GM23338 (cell line): ENCODE data around the gene PSMD3. TPM values are rescaled to one million over a fixed set of nuclear protein-coding genes. Genes with fewer than 3 reads are reported as not detected.

ENCODE experiments used
- ATAC-seq: fragments of 200-7000 bp; cut with Tn5 transposase; 3 replicates; pipeline ENCODE4 v1.9.1; 2020
- DNase-seq: peaks from one replicate; pipeline ENCODE4 v3.0.0-alpha.2; 2015; ENCODE audit warnings: low spot score
- H2AFZ ChIP-seq: fragments of 200-600 bp; sonication (generic); 2 replicates; pipeline ENCODE4 v1.8.0; 2016; ENCODE audit warnings: antibody characterized with exemption, mild to moderate bottlenecking, moderate library complexity
- H3F3A ChIP-seq: fragments of 200-600 bp; sonication (generic); replicated peaks from 2 replicates; pipeline ENCODE4 v1.8.0; 2017; ENCODE audit warnings: antibody characterized with exemption, mixed run types, low read depth
- H3K27ac ChIP-seq: fragments of 200-600 bp; sonication (generic); 2 replicates; pipeline ENCODE4 v1.6.1; 2016; ENCODE audit warnings: low read depth
- H3K27me3 ChIP-seq: fragments of 200-600 bp; sonication (generic); 2 replicates; pipeline ENCODE4 v1.8.0; 2016; ENCODE audit warnings: mild to moderate bottlenecking, mixed run types, moderate library complexity; ENCODE audit not compliant: insufficient read depth
- H3K36me3 ChIP-seq: fragments of 200-600 bp; sonication (generic); 2 replicates; pipeline ENCODE4 v1.8.0; 2016; ENCODE audit warnings: mild to moderate bottlenecking; ENCODE audit not compliant: insufficient read depth
- H3K4me1 ChIP-seq: fragments of 200-600 bp; sonication (generic); 2 replicates; pipeline ENCODE4 v1.8.0; 2016; ENCODE audit warnings: mild to moderate bottlenecking, moderate library complexity; ENCODE audit not compliant: insufficient read depth
- H3K4me2 ChIP-seq: fragments of 200-600 bp; sonication (generic); 2 replicates; pipeline ENCODE4 v1.7.1; 2017; ENCODE audit warnings: mixed run types
- H3K4me3 ChIP-seq: fragments of 200-600 bp; sonication (generic); 2 replicates; pipeline ENCODE4 v1.6.1; 2016; ENCODE audit warnings: mixed run types
- H3K79me2 ChIP-seq: fragments of 200-600 bp; sonication (generic); replicated peaks from 2 replicates; pipeline ENCODE4 v1.8.0; 2017; ENCODE audit warnings: mild to moderate bottlenecking; ENCODE audit not compliant: insufficient read depth
- H3K9me2 ChIP-seq: fragments of 200-600 bp; sonication (generic); 2 replicates; pipeline ENCODE4 v1.8.0; 2017; ENCODE audit not compliant: insufficient read depth
- H4K20me1 ChIP-seq: fragments of 200-600 bp; sonication (generic); replicated peaks from 2 replicates; pipeline ENCODE4 v1.8.0; 2017; ENCODE audit warnings: mild to moderate bottlenecking; ENCODE audit not compliant: insufficient read depth
- H3K27ac Mint-ChIP-seq: 2 replicates; pipeline ENCODE4 v1.8.0; 2020; ENCODE audit warnings: inconsistent platforms, mild to moderate bottlenecking, moderate library complexity, mixed read lengths
- H3K27me3 Mint-ChIP-seq: 3 replicates; pipeline ENCODE4 v1.8.0; 2022; ENCODE audit warnings: low read depth, mild to moderate bottlenecking, moderate library complexity, mixed read lengths, inconsistent platforms; ENCODE audit not compliant: insufficient read depth, poor library complexity
- H3K36me3 Mint-ChIP-seq: 3 replicates; pipeline ENCODE4 v1.8.0; 2021; ENCODE audit warnings: low read depth, mild to moderate bottlenecking, inconsistent platforms, moderate library complexity, mixed read lengths
- H3K4me1 Mint-ChIP-seq: 3 replicates; pipeline ENCODE4 v1.8.0; 2020; ENCODE audit warnings: mild to moderate bottlenecking, inconsistent platforms, mixed read lengths
- H3K4me3 Mint-ChIP-seq: 3 replicates; pipeline ENCODE4 v1.8.0; 2021; ENCODE audit warnings: moderate library complexity, mild to moderate bottlenecking, inconsistent platforms, mixed read lengths
- H3K9me3 Mint-ChIP-seq: 3 replicates; pipeline ENCODE4 v1.8.0; 2020; ENCODE audit warnings: moderate library complexity, mild to moderate bottlenecking, inconsistent platforms, mixed read lengths
- CREB1 ChIP-seq: fragments of 250-450 bp; sonication (Bioruptor Pico); IDR thresholded peaks from 2 replicates; pipeline ENCODE4 v1.5.0; 2020; ENCODE audit warnings: low read depth, mild to moderate bottlenecking, moderate library complexity
- EZH2 ChIP-seq: fragments of 200-600 bp; sonication (generic); IDR thresholded peaks from one replicate; pipeline ENCODE4 v1.8.0; 2017; ENCODE audit warnings: antibody characterized with exemption, mild to moderate bottlenecking, low read depth; ENCODE audit not compliant: unreplicated experiment
- EZH2phosphoT487 ChIP-seq: fragments of 200-600 bp; sonication (generic); IDR thresholded peaks from one replicate; pipeline ENCODE4 v1.8.1; 2018; ENCODE audit warnings: antibody characterized with exemption; ENCODE audit not compliant: unreplicated experiment
- JUNB ChIP-seq: IDR thresholded peaks from one replicate; pipeline ENCODE4 v1.6.1; 2016; ENCODE audit warnings: antibody characterized with exemption; ENCODE audit not compliant: unreplicated experiment
- NANOG ChIP-seq: IDR thresholded peaks from 2 replicates; pipeline ENCODE4 v1.6.1; 2016; ENCODE audit warnings: antibody characterized with exemption, borderline replicate concordance
- POLR2AphosphoS5 ChIP-seq: IDR thresholded peaks from 2 replicates; pipeline ENCODE4 v1.6.1; 2016; ENCODE audit warnings: antibody characterized with exemption, low read depth
- STAT1 ChIP-seq: IDR thresholded peaks from one replicate; pipeline ENCODE4 v1.6.1; 2016; ENCODE audit warnings: antibody characterized with exemption; ENCODE audit not compliant: unreplicated experiment
- ZNF114 ChIP-seq: fragments of 250-450 bp; sonication (Bioruptor Pico); IDR thresholded peaks from 2 replicates; pipeline ENCODE4 v1.5.0; 2020; ENCODE audit warnings: mild to moderate bottlenecking, moderate library complexity
- ZNF331 ChIP-seq: fragments of 250-450 bp; sonication (Bioruptor Pico); IDR thresholded peaks from 2 replicates; pipeline ENCODE4 v1.5.0; 2020; ENCODE audit warnings: low read depth, mild to moderate bottlenecking, moderate library complexity
- polyA plus RNA-seq: library from polyadenylated mRNA; unstranded; fragments of >200 nt; fragmentation: Nextera tagmentation; extraction: Ambion mirVana; gene quantifications from 2 replicates; pipeline ENCODE4 v1.2.1, GENCODE V29; 2016
- total RNA-seq: library from RNA; depleted of rRNA; stranded (reverse); fragments of >200 nt; shearing (Covaris generic); gene quantifications from 2 replicates; pipeline ENCODE4 v1.2.3, GENCODE V29; 2014
- TF ChIP-seq, protein P1 (sequence below): fragments of 250-450 bp; sonication (Bioruptor Pico); IDR thresholded peaks from 2 replicates; pipeline ENCODE4 v1.5.0; 2020; ENCODE audit warnings: mild to moderate bottlenecking, moderate library complexity
- TF ChIP-seq, protein P2 (sequence below): IDR thresholded peaks from one replicate; pipeline ENCODE4 v1.6.1; 2018; ENCODE audit warnings: antibody characterized with exemption; ENCODE audit not compliant: unreplicated experiment
- TF ChIP-seq, protein P3 (sequence below): IDR thresholded peaks from 2 replicates; pipeline ENCODE4 v1.6.1; 2016; ENCODE audit warnings: antibody characterized with exemption
- TF ChIP-seq, protein P4 (sequence below), 2 experiments: fragments of 200-600 bp in 1 of 2; sonication (generic) in 1 of 2; conservative IDR thresholded peaks; 2 replicates each; pipeline versions ENCODE4 v1.5.1 to v1.6.1; 2016 to 2017; ENCODE audit warnings: antibody characterized with exemption in 2 of 2, low read depth in 2 of 2, mild to moderate bottlenecking in 2 of 2, moderate library complexity in 1 of 2

The PSMD3 gene
- total and polyA plus RNA-seq, 2 experiments from 2014 or later: 112 to 217 TPM

DNA sequence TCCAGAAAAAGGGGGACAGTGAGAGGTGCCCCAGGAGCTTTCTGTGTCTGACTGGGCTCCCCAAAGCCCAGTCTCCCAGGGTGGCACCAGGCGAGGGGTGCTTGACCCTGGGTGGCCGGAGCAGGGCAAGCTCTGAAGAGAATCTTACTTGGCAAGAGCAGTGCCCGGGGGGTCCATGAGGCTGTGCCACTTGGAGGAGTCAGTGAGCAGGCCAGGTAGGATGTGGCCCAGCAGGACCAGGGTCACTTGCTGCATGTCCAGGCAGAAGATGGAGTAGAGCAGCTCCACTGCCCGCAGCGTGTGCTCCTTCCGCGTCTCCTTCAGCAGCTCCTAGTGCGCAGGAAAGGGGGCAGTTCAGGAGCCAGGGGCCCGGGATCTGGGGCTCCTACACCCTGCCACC, 41.9 kb downstream of the PSMD3 start:
- Histone ChIP-seq H3K79me2 (no peaks in the 10 kb centered on the region), H3K4me1 (peaks cover 22% of the 10 kb centered on the region), H3K27ac (no peak overlapping the region), H3K4me2 (no peak overlapping the region), H3K27me3 (no peaks in the 10 kb centered on the region), H2AFZ (no peak overlapping the region), H3K4me3 (no peak overlapping the region), H3K9me2 (no peaks in the 10 kb centered on the region), H4K20me1 (no peaks in the 10 kb centered on the region), H3K36me3 (peaks cover 15% of the 10 kb centered on the region; the same call in 1 of the 2 replicates), H3F3A (peaks cover 13% of the 10 kb centered on the region)
- Mint-ChIP-seq H3K27ac (no peak overlapping the region), H3K9me3 (no peaks in the 10 kb centered on the region), H3K4me1 (peaks cover 29% of the 10 kb centered on the region), H3K36me3 (peaks cover 58% of the 10 kb centered on the region), H3K27me3 (peaks cover 8% of the 10 kb centered on the region), H3K4me3 (no peak overlapping the region)
- ATAC-seq (no peak), DNase-seq (no peak)
- TF ChIP-seq, protein P1, sequence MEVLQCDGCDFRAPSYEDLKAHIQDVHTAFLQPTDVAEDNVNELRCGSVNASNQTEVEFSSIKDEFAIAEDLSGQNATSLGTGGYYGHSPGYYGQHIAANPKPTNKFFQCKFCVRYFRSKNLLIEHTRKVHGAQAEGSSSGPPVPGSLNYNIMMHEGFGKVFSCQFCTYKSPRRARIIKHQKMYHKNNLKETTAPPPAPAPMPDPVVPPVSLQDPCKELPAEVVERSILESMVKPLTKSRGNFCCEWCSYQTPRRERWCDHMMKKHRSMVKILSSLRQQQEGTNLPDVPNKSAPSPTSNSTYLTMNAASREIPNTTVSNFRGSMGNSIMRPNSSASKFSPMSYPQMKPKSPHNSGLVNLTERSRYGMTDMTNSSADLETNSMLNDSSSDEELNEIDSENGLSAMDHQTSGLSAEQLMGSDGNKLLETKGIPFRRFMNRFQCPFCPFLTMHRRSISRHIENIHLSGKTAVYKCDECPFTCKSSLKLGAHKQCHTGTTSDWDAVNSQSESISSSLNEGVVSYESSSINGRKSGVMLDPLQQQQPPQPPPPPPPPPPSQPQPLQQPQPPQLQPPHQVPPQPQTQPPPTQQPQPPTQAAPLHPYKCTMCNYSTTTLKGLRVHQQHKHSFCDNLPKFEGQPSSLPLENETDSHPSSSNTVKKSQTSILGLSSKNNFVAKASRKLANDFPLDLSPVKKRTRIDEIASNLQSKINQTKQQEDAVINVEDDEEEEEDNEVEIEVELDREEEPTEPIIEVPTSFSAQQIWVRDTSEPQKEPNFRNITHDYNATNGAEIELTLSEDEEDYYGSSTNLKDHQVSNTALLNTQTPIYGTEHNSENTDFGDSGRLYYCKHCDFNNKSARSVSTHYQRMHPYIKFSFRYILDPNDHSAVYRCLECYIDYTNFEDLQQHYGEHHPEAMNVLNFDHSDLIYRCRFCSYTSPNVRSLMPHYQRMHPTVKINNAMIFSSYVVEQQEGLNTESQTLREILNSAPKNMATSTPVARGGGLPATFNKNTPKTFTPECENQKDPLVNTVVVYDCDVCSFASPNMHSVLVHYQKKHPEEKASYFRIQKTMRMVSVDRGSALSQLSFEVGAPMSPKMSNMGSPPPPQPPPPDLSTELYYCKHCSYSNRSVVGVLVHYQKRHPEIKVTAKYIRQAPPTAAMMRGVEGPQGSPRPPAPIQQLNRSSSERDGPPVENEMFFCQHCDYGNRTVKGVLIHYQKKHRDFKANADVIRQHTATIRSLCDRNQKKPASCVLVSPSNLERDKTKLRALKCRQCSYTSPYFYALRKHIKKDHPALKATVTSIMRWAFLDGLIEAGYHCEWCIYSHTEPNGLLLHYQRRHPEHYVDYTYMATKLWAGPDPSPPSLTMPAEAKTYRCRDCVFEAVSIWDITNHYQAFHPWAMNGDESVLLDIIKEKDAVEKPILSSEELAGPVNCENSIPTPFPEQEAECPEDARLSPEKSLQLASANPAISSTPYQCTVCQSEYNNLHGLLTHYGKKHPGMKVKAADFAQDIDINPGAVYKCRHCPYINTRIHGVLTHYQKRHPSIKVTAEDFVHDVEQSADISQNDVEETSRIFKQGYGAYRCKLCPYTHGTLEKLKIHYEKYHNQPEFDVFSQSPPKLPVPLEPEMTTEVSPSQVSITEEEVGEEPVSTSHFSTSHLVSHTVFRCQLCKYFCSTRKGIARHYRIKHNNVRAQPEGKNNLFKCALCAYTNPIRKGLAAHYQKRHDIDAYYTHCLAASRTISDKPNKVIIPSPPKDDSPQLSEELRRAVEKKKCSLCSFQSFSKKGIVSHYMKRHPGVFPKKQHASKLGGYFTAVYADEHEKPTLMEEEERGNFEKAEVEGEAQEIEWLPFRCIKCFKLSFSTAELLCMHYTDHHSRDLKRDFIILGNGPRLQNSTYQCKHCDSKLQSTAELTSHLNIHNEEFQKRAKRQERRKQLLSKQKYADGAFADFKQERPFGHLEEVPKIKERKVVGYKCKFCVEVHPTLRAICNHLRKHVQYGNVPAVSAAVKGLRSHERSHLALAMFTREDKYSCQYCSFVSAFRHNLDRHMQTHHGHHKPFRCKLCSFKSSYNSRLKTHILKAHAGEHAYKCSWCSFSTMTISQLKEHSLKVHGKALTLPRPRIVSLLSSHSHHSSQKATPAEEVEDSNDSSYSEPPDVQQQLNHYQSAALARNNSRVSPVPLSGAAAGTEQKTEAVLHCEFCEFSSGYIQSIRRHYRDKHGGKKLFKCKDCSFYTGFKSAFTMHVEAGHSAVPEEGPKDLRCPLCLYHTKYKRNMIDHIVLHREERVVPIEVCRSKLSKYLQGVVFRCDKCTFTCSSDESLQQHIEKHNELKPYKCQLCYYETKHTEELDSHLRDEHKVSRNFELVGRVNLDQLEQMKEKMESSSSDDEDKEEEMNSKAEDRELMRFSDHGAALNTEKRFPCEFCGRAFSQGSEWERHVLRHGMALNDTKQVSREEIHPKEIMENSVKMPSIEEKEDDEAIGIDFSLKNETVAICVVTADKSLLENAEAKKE: no peak
- no peak for TF ChIP-seq STAT1
- TF ChIP-seq EZH2: no peak
- no peak for TF ChIP-seq EZH2phosphoT487
- no peak for TF ChIP-seq POLR2AphosphoS5
- TF ChIP-seq, protein P2, sequence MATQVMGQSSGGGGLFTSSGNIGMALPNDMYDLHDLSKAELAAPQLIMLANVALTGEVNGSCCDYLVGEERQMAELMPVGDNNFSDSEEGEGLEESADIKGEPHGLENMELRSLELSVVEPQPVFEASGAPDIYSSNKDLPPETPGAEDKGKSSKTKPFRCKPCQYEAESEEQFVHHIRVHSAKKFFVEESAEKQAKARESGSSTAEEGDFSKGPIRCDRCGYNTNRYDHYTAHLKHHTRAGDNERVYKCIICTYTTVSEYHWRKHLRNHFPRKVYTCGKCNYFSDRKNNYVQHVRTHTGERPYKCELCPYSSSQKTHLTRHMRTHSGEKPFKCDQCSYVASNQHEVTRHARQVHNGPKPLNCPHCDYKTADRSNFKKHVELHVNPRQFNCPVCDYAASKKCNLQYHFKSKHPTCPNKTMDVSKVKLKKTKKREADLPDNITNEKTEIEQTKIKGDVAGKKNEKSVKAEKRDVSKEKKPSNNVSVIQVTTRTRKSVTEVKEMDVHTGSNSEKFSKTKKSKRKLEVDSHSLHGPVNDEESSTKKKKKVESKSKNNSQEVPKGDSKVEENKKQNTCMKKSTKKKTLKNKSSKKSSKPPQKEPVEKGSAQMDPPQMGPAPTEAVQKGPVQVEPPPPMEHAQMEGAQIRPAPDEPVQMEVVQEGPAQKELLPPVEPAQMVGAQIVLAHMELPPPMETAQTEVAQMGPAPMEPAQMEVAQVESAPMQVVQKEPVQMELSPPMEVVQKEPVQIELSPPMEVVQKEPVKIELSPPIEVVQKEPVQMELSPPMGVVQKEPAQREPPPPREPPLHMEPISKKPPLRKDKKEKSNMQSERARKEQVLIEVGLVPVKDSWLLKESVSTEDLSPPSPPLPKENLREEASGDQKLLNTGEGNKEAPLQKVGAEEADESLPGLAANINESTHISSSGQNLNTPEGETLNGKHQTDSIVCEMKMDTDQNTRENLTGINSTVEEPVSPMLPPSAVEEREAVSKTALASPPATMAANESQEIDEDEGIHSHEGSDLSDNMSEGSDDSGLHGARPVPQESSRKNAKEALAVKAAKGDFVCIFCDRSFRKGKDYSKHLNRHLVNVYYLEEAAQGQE: no peak
- TF ChIP-seq, protein P3, sequence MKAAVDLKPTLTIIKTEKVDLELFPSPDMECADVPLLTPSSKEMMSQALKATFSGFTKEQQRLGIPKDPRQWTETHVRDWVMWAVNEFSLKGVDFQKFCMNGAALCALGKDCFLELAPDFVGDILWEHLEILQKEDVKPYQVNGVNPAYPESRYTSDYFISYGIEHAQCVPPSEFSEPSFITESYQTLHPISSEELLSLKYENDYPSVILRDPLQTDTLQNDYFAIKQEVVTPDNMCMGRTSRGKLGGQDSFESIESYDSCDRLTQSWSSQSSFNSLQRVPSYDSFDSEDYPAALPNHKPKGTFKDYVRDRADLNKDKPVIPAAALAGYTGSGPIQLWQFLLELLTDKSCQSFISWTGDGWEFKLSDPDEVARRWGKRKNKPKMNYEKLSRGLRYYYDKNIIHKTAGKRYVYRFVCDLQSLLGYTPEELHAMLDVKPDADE: no peak
- TF ChIP-seq NANOG: no peak
- TF ChIP-seq, protein P4, sequence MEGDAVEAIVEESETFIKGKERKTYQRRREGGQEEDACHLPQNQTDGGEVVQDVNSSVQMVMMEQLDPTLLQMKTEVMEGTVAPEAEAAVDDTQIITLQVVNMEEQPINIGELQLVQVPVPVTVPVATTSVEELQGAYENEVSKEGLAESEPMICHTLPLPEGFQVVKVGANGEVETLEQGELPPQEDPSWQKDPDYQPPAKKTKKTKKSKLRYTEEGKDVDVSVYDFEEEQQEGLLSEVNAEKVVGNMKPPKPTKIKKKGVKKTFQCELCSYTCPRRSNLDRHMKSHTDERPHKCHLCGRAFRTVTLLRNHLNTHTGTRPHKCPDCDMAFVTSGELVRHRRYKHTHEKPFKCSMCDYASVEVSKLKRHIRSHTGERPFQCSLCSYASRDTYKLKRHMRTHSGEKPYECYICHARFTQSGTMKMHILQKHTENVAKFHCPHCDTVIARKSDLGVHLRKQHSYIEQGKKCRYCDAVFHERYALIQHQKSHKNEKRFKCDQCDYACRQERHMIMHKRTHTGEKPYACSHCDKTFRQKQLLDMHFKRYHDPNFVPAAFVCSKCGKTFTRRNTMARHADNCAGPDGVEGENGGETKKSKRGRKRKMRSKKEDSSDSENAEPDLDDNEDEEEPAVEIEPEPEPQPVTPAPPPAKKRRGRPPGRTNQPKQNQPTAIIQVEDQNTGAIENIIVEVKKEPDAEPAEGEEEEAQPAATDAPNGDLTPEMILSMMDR (conservative IDR thresholded peaks at IDR 0.05; ENCODE audit: low read depth in 2 of 2): no peak
- no peak for TF ChIP-seq ZNF331
- no peak for TF ChIP-seq ZNF114 (CRISPR knock-in tag)
- TF ChIP-seq CREB1: no peak
- TF ChIP-seq JUNB: no peak
